ENCODE measurements around the gene STRIP2.

The STRIP2 gene

GRCh38 chr7:129470411-129470810 is 36.2 kb downstream of the STRIP2 start:
- POLR2A ChIA-PET: no interaction called here
- no peaks in the 10 kb centered on the region for H3K9me3 ChIP-seq (ENCODE audit: control insufficient read depth, insufficient read depth, low read depth, low read length)

More at GRCh38 chr7:129470411-129470810, 36.2 kb downstream of the STRIP2 start:
- CTCF ChIA-PET: interaction anchor here (0.8 to 6.6 kb wide), 7 partner anchors 40 to 251 kb away, joined by 3 to 74 read pairs (median 6); no protein-coding TSS in a partner anchor
- H3K27ac ChIP-seq (ENCODE audit: extremely low read depth, low read depth, low read length): no peak overlapping the region
- no peaks in the 10 kb centered on the region for H3K4me1 ChIP-seq (ENCODE audit: control insufficient read depth, insufficient read depth, low read length)
- H3K4me3 ChIP-seq (ENCODE audit: low read depth, low read length): no peak overlapping the region
- TF ChIP-seq, protein P1, sequence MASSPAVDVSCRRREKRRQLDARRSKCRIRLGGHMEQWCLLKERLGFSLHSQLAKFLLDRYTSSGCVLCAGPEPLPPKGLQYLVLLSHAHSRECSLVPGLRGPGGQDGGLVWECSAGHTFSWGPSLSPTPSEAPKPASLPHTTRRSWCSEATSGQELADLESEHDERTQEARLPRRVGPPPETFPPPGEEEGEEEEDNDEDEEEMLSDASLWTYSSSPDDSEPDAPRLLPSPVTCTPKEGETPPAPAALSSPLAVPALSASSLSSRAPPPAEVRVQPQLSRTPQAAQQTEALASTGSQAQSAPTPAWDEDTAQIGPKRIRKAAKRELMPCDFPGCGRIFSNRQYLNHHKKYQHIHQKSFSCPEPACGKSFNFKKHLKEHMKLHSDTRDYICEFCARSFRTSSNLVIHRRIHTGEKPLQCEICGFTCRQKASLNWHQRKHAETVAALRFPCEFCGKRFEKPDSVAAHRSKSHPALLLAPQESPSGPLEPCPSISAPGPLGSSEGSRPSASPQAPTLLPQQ (tag by site-specific recombination; IDR thresholded peaks at IDR 0.05): no peak
- TF ChIP-seq GFI1B (tag by site-specific recombination; IDR thresholded peaks at IDR 0.05) (no peak), REPIN1 (tag by site-specific recombination; IDR thresholded peaks at IDR 0.05; ENCODE audit: low read depth) (no peak), MZF1 (tag by site-specific recombination; IDR thresholded peaks at IDR 0.05; ENCODE audit: borderline replicate concordance) (no peak), ZNF670 (tag by site-specific recombination; IDR thresholded peaks at IDR 0.05; ENCODE audit: low read depth) (no peak), ZNF274 (IDR thresholded peaks at IDR 0.05; ENCODE audit: low read length) (no peak), ZNF274 (tag by site-specific recombination; IDR thresholded peaks at IDR 0.05; ENCODE audit: borderline replicate concordance) (no peak), PBX3 (CRISPR knock-in tag; IDR thresholded peaks at IDR 0.05) (no peak), CTCF (tag by site-specific recombination; IDR thresholded peaks at IDR 0.05) (no peak), ZSCAN16 (tag by site-specific recombination; IDR thresholded peaks at IDR 0.05) (no peak), ZNF112 (tag by site-specific recombination; IDR thresholded peaks at IDR 0.05) (no peak), ZNF202 (tag by site-specific recombination; IDR thresholded peaks at IDR 0.05; ENCODE audit: borderline replicate concordance) (no peak)
- TF ChIP-seq, protein P2, sequence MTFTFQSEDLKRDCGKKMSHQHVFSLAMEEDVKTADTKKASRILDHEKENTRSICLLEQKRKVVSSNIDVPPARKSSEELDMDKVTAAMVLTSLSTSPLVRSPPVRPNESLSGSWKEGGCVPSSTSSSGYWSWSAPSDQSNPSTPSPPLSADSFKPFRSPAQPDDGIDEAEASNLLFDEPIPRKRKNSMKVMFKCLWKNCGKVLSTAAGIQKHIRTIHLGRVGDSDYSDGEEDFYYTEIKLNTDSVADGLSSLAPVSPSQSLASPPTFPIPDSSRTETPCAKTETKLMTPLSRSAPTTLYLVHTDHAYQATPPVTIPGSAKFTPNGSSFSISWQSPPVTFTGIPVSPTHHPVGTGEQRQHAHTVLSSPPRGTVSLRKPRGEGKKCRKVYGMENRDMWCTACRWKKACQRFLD (tag by site-specific recombination; IDR thresholded peaks at IDR 0.05): no peak
- TF ChIP-seq, protein P3, sequence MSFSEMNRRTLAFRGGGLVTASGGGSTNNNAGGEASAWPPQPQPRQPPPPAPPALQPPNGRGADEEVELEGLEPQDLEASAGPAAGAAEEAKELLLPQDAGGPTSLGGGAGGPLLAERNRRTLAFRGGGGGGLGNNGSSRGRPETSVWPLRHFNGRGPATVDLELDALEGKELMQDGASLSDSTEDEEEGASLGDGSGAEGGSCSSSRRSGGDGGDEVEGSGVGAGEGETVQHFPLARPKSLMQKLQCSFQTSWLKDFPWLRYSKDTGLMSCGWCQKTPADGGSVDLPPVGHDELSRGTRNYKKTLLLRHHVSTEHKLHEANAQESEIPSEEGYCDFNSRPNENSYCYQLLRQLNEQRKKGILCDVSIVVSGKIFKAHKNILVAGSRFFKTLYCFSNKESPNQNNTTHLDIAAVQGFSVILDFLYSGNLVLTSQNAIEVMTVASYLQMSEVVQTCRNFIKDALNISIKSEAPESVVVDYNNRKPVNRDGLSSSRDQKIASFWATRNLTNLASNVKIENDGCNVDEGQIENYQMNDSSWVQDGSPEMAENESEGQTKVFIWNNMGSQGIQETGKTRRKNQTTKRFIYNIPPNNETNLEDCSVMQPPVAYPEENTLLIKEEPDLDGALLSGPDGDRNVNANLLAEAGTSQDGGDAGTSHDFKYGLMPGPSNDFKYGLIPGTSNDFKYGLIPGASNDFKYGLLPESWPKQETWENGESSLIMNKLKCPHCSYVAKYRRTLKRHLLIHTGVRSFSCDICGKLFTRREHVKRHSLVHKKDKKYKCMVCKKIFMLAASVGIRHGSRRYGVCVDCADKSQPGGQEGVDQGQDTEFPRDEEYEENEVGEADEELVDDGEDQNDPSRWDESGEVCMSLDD (tag by site-specific recombination; IDR thresholded peaks at IDR 0.05): no peak
- TF ChIP-seq, protein P4, sequence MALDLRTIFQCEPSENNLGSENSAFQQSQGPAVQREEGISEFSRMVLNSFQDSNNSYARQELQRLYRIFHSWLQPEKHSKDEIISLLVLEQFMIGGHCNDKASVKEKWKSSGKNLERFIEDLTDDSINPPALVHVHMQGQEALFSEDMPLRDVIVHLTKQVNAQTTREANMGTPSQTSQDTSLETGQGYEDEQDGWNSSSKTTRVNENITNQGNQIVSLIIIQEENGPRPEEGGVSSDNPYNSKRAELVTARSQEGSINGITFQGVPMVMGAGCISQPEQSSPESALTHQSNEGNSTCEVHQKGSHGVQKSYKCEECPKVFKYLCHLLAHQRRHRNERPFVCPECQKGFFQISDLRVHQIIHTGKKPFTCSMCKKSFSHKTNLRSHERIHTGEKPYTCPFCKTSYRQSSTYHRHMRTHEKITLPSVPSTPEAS (tag by site-specific recombination; IDR thresholded peaks at IDR 0.05): no peak
- peaks cover 0 to 42% of the 10 kb centered on the region in 2 experiments for H3K36me3 ChIP-seq (ENCODE audit: control insufficient read depth in 2 of 2, insufficient read depth in 1 of 2, low read length in 2 of 2)

All from HEK293 (cell line).